ENCODE results near the gene RTP3.
"Not testable (repeated sequence)": the region's sequence is repeated elsewhere in the genome, so short reads cannot be mapped to it uniquely, and the experiment has no call there.

RTP3 gene

DNA sequence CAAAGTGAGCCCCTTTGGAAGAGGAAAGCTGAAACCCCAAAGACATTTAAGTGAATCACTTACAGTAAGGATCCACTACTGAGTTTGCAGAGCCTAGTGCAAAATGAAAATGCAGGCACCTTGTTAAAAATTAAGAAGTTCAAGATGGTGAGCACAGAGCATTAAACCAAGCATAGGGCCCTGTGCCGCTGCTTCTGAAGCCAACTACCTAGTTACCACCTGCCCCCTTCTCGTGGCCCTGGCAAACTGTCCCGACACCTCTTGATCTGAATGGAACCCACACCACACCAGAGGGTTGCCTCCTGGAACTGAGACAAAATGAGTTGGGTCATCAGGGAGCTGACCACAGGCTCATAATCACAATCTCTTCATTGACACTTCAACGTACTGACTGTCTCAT is 42.8 kb downstream of the RTP3 start:
- TF ChIP-seq, protein P1, sequence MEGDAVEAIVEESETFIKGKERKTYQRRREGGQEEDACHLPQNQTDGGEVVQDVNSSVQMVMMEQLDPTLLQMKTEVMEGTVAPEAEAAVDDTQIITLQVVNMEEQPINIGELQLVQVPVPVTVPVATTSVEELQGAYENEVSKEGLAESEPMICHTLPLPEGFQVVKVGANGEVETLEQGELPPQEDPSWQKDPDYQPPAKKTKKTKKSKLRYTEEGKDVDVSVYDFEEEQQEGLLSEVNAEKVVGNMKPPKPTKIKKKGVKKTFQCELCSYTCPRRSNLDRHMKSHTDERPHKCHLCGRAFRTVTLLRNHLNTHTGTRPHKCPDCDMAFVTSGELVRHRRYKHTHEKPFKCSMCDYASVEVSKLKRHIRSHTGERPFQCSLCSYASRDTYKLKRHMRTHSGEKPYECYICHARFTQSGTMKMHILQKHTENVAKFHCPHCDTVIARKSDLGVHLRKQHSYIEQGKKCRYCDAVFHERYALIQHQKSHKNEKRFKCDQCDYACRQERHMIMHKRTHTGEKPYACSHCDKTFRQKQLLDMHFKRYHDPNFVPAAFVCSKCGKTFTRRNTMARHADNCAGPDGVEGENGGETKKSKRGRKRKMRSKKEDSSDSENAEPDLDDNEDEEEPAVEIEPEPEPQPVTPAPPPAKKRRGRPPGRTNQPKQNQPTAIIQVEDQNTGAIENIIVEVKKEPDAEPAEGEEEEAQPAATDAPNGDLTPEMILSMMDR (IDR thresholded peaks at IDR 0.05; ENCODE audit: extremely low read depth, missing control alignments): no peak
- no peak for DNase-seq (ENCODE audit: low spot score)

DNA sequence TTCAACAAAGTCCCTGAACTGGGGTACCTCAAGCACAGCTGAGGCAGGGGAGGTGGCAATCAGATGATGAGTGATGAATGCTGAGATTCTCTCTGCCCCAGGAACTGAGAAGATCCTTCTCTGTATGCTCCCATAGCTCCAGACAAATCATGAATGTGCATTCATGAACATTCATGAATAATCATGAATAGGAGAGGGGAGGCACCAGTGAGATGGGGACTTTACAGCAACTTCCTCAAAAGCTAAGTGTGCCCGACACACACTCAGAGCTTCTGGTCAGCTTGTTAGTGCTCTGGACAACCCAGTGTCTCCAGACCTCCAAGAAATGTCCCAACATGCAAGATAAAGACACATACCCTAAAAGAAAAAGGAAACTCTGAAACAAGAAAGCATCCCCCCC is 44.1 kb downstream of the RTP3 start:
- DNase-seq (ENCODE audit: low spot score): no peak
- TF ChIP-seq, protein P1 (IDR thresholded peaks at IDR 0.05; ENCODE audit: extremely low read depth, missing control alignments): no peak

DNA sequence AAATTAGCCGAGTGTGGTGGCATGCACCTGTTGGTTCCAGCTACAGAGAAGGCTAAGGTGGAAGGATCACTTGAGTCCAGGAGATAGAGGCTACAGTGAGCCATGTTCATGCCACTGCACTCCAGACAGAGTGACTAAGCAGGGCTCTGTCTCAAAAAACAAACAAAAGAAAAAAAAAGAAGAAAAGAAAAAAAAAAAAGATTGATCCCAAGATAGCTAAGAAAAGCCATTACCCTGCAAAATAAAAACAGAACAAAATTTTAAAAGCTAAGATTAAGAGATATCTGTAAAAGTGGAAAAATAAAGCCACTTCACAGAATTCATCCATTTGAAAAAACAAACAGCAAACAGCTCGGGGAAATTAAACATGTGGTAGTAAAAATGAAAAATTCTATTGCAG is 44.6 kb downstream of the RTP3 start:
- no peak for DNase-seq (ENCODE audit: low spot score)
- TF ChIP-seq, protein P1 (IDR thresholded peaks at IDR 0.05; ENCODE audit: extremely low read depth, missing control alignments): no peak

DNA sequence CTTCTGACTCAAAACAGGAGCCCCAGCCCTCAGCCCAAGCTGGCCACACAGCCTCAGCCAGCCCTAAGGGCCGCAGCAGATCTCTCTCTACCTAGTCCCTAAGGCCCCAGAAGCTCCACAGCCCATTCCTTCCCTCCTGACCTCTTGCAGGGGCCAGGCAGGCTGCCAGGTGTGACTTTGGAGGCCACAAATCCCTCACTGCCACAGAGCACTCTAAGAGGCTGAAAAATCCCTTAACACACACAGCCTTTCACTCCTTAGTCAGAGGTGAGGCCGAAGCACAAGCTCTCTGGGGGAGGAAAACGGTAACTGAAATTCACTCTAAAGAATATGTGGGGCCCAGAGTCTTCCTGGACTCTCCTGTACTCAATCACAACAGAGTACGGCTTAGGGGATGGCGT is 45.0 kb downstream of the RTP3 start:
- DNase-seq (ENCODE audit: low spot score): no peak
- TF ChIP-seq, protein P1 (IDR thresholded peaks at IDR 0.05; ENCODE audit: extremely low read depth, missing control alignments): no peak

DNA sequence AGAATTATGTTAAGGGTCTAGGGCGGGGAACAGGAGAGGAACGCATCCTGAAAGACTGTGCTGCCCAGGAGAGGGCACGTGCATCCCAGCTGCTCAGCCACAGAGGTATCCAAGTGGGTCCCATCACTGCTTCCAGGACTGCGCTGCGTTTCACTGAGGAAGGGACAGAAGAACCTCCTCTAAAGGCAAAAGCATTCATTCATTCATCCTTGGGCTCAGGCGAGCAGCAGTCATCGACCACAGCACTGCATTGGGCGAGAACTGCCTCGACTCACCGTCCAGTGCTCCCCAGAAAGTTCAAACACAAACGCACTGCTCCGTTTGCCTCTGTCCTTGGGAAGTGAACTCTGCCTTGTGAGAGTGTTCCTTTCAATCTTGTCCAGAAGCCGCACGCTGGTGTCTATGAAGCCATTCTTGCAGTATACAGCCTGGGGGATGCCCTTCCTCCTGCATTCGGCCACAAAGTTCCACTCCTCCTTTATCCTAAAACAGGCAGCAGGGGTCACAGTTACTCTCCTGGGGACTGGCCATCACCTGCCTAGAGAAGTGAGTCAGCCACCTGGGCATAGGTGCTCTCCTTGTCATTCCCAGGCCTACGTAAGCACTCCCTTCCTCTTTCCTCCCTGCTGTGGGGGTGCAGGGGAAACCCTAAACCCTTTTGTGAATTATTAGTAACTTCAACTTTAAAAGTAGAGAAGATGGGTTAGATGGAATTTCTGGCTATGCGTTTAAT is 47.2 kb downstream of the RTP3 start:
- DNase-seq (ENCODE audit: low spot score): no peak
- TF ChIP-seq, protein P1 (IDR thresholded peaks at IDR 0.05; ENCODE audit: extremely low read depth, missing control alignments): no peak

DNA sequence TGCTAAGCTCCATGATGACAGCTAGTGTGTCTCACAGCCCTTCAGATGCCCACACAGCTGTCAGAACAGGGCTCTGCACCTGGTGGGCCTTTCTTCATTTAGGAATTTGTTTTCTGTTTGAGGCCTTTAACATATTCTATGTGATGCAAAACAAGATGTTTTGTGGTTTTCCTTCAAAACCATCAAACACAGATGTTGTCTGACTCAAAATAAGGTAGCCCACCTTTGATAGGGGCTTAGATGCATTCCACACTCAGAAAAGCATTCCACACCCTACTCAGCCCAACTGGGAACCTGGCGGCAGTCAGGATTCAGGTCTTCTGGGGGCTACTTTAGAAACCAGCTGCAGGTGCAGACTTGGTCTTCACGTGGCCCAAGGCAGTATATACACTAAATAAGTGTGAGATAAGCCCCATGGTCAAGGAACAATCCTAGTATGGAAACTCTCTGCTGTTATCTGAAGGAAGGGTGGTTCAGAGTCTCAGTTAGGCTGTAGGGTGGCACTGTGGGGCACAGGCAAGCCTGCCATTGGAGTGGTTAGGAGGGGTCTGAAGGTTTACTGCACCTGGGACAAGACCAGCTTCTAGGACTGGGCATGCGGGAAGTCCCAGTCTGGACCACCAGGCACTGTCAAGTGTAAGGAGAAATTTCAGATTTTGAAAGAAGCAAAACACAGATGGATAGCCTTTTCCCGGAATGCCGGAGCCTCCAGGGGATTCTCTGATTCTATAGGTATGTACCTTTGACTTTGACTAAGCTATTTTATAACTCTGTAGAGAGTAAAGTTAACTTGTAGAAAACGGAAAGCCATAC is 48.2 kb downstream of the RTP3 start:
- DNase-seq (ENCODE audit: low spot score): no peak
- TF ChIP-seq, protein P1 (IDR thresholded peaks at IDR 0.05; ENCODE audit: extremely low read depth, missing control alignments): no peak

DNA sequence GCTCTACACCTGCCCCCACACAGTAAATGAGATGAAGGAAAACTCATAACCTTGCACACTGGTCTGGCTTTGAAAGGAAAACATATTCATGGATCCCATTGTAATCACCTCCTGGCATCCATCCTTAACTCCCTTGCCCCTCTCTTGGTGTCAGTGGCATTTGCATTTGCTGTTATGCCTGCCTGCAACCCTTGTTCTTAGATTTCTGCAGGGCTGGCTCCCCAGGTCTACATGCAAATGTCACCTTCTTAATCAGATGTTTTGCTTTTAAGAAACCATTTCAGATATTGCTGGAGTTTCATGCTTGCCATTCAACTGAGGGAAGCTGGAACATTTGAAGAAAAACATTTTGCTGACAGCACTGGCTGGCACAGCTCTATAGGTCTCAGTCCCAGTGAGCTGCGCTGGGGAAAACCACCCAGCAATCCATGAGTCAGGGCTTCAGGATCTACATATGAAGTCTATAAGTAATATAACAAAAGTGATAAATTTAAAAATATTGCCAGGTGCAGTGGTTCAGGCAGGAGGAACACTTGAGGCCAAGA is 49.2 kb downstream of the RTP3 start:
- TF ChIP-seq, protein P1 (IDR thresholded peaks at IDR 0.05; ENCODE audit: extremely low read depth, missing control alignments): no peak
- no peak for DNase-seq (ENCODE audit: low spot score)

DNA sequence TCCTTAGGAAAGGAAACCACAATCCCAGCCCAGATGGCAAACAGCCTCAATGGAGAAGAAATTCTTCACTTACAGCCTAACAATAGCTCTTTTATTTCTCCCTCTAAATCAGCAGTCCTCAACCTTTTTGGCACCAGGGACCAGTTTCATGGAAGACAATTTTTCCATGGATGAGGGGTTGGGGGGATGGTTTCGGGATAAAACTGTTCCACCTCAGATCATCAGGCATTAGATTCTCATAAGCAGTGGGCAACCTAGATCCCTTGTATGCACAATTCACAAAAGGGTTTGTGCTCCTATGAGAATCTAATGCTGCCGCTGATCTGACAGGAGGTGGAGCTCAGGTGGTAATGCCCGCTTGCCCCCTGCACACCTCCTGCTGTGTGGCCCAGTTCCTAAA is 50.8 kb downstream of the RTP3 start:
- DNase-seq (ENCODE audit: low spot score): not testable (repeated sequence)

All from GM20000 (cell line).